ENCODE measurements around the gene AWAT2.

GRCh38 chrX:70049925-70050324 lies at the start of gene AWAT2:
- TF ChIP-seq POLR2A (IDR thresholded peaks at IDR 0.05) (no peak), CTCF (IDR thresholded peaks at IDR 0.05) (no peak)

All from breast epithelium (tissue), 3 donors.